AML-193 (cell line): ENCODE data around the gene IL1RAPL1.
"Not testable (repeated sequence)": the region's sequence is repeated elsewhere in the genome, so short reads cannot be mapped to it uniquely, and the experiment has no call there.

Experiments used
- DNase-seq, 2 experiments: peaks; one replicate each; lab custom pipeline; 2025; lab: John Stamatoyannopoulos, UW

Gene IL1RAPL1

DNA sequence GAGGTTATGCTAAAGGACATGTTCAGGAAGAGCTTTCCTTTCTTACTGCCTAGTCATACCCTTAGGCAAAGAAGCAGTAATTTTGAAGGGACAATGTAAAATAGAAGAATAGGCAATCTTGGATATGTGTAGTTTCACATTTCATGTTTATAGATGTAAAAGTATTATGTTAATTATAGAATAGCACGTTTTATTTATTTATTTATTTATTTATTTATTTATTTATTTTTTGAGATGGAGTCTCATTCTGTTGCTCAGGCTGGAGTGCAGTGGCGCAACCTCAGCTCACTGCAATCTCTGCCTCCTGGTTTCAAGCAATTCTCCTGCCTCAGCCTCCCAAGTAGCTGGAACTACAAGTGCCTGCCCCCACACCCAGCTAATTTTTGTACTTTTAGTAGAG, 535.6 kb downstream of the IL1RAPL1 start:
- DNase-seq, result not testable (repeated sequence)

DNA sequence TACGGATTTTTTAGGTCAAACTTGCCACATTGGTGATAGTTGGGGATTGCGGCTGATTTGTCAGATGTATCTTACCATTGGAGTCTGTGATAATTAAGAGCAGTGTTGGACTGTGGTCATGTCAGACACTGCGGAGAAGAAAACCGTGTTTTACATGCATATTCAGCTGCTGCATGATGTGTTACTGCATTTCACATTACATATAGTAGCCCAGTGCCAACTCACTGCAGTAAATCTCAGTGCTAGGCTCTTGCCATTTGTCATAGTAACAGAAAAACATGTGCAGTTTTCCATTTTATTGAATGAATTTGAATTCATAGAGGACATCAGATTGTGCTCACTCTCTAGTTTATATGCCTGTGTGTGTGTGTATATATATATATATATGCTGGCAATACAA, 543.7 kb downstream of the IL1RAPL1 start:
- no peak for DNase-seq

DNA sequence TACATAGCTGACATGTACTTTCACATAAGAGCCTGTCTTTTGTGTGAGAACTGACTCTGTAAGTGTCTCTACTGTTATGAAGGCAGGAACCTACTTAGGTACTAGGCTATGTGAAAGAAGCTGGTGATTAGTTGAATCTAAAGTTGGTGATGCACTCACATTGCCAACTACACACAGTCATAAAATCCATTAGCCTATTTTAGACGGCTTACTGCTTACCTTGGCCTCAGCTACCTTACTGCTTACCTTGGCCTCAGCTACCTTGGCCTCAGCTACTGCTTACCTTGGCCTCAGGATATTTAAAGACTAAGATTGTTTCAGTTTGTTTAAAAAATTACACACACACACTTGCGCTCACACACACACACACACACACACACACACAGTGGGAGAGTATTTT, 549.7 kb downstream of the IL1RAPL1 start:
- no peak for DNase-seq

DNA sequence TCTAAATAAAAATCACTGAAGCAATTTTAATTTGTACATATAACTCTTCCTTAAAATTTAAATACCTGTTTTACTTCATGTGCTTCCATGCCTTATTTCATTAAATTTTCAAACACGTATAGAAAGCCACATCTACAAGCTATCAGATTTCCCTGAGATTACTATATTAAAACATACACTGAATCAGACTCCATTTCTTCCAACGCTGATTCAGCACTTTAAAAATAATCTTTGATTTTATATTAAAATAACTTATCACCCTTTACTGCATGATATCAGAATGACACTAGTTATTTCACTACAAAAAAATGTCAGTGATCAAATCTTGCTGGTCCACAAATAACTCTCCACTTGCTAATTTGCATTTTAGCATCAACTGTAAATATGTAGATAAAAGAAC, 550.8 kb downstream of the IL1RAPL1 start:
- no peak for DNase-seq

DNA sequence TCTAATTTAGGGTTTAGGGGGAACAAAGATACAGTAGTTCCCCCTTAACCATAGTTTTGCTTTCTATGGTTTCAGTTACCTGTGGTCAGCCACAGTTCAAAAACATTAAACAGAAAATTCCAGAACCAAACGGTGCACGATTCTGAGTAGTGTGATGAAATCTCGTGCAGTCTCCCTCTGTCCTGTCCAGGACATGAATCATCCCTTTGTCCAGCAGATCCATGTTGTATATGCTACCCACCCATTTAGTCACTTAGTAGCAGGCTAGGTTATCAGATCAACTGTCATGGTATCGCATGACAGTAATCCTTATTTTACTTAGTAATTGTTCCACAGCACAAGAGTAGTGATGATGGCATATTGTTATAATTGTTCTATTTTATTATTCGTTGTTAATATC, 556.1 kb downstream of the IL1RAPL1 start:
- DNase-seq, result no peak

DNA sequence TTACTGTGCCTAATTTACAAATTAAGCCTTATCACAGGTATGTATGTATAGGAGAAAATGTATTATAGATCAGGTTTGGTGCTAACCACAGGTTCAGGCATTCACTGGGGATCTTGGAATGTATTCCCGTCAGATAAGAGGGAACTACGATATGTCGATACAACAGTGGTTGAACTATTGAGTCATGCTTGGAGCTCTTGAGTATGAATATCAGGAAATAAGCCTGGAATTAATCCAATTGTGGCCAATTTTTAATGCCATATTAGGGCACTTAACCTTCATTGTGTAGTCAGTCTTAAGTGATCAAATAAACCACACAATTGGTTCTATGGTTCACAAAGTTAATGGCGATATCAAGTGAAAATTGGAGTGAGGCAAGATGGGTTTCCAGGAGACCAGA, 556.5 kb downstream of the IL1RAPL1 start:
- DNase-seq, result no peak

DNA sequence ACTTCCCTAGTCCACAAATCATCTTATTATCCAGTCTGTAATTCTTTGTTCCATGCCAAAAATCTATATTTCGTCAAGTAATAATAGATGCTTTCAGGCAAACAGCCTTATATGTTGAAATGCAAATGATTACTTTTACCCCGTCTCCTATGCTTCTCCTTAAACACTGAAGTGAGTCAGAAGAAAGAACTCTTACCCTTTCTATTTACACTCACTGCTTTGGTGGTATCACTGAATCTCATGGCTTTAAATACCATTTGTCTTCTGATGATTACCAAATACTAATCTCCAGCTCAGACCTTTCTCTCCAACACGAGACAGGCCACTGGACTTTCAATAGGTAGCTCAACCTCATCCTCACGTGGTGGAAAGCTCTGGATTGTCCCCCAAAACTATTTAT, 558.1 kb downstream of the IL1RAPL1 start:
- DNase-seq, result no peak

DNA sequence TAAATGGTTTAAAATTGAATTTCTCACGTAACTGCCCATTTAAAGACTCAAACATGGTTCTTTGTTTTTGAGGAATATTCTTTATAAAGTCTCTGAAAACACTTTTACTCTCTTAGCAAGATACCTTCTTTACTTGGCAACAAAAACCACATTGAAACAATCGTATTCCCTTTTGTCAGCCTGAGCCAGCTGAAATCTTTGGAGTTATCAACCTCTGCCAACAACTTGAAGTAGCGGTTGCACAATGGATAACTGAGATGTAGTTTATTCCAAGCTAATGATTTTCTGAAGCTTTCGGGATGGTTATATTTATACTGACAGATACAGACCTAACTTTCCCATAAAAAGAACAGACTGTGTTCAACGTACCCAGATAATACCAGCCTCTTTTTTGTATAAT, 561.3 kb downstream of the IL1RAPL1 start:
- no peak for DNase-seq

DNA sequence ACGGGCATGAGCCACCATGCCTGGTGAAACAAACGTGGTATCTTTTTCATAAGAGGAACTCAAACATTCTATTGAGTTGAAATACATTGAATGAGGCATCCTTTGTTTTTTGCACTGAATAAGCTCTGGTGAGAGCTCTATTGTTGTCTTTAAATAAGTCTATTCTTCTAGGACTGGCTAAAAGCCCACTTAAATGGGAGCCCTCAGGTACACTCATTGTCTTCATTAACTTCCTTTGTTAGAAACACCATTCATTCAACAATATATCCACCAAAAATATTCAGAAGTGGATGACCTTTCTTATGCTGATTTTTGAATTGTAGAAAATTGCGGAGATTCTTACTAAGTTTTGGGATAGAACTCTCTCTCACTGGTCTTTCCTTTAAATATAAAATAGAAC, 568.0 kb downstream of the IL1RAPL1 start:
- DNase-seq, result no peak

DNA sequence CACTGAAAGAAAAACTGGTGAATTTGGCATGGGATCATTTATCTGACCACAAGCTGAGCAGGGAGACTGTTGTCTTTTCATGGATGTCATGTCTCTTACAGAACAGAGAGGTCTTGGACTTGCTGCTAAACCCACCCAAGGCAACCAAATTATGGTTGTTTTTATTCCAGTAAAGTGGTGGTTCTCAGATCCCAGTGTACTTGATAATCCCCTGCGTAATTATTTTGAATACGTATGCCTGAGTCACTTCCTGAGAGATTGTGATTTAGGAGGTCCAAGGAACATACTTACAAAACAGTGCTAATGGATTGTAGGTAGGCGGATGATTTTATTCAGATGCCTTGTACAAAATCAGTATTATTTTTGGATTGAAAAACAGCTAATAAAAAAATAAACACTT, 585.6 kb downstream of the IL1RAPL1 start:
- DNase-seq, result no peak

DNA sequence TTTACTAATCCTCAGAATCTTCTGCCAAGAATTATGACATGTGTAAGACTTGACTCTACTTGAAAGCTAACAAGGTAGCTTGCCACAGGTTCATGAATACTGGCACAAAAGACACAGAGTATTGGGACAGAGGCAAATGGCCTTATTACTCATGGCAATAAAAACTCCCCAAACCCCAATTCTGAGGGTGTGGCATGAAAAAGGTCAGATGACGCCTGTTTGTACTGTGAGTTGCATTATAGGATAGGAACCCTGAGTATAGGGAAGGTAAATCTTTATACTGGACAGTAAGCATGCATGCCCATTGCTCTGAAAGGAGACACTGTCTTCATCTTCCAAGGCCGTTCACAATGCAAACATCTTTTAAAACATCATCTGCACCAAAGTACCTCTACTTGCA, 600.0 kb downstream of the IL1RAPL1 start:
- DNase-seq, result no peak

DNA sequence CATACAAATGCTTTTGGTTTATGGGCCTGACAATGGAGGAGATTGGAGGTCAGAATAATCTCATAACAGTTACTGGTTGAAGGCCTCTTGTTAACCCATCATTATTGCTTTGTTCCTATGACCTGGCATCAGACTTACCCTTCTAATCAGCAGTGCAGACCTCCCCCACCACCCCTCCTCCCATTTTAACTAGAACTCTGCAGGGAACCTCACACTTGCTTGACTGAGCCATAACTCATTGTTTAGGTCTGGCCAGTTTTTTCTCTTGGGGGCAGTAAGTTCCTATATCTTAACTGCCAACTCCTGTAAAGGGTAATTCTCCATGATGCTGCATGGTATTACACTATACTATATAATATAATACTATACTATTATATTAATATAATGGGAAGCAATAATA, 609.3 kb downstream of the IL1RAPL1 start:
- DNase-seq, result no peak

DNA sequence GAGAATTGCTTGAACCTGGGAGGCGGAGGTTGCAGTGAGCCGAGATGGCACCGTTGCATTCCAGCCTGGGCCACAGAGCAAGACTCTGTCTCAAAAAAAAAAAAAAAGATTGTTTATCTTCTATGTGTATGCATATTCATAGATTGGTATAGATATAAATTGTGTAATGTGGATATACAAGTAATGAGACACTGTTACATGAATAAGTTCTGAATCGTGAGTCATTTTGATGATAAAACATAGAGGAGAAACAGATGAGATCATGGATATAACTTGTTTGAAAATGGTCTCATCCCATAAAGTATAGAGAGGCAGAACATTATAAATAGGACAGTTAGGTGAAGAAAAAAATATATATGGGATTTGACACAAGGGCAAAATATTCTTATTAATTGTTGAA, 628.0 kb downstream of the IL1RAPL1 start:
- no peak for DNase-seq

DNA sequence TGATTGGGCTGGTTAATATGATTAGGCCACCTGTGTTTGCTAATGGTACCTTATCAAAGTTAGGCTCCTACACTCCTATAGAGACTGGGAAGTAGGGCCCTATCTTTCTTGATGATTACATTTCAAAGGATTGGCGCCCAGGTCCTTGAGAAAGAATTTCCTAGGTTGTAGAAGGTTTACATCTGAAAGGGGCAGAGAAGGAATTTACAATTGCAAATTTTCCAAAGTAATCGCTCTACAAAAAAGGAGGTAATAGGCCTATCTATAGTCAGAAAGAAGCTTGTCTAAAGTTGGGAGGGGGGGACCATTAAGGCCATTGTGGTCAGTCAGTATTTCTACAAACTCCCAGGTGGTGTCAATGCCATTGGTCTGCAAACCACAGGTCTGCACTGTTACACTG, 638.4 kb downstream of the IL1RAPL1 start:
- no peak for DNase-seq

DNA sequence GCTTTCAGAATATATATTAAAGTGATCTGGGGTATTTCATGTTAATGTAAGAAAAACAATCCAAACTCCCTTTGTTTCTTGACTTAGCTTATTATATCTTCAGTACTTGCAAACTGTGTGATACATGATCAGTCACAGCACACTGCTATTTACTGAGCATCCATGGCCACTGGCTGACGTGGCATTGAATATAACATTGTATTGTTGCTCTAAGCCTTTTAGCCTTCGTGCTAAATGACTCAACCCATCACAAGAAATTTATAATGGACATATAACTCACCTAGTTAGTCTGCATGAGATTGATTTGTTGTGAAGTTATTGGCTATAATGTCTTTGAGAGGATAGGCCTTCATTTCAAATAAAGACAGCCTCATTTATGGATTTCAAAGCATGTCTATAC, 642.6 kb downstream of the IL1RAPL1 start:
- DNase-seq, result no peak

DNA sequence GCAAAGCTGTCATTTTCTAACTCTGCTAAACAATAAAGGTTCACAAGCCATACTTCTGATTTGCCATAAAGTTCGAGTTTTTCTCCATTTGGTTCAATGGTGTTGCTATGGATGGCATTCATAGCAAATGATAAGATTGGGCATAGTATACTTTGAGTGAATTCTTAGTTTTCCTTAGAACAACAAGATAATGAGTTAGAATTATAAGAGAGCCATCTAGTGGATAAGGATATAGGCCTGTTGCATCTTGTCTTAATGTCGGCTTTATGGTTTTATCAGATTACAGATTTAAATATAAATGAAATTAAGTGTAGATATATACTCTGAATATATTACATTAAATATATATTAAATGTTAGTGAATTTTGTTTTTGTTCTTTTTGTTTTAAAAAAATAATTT, 644.6 kb downstream of the IL1RAPL1 start:
- no peak for DNase-seq

DNA sequence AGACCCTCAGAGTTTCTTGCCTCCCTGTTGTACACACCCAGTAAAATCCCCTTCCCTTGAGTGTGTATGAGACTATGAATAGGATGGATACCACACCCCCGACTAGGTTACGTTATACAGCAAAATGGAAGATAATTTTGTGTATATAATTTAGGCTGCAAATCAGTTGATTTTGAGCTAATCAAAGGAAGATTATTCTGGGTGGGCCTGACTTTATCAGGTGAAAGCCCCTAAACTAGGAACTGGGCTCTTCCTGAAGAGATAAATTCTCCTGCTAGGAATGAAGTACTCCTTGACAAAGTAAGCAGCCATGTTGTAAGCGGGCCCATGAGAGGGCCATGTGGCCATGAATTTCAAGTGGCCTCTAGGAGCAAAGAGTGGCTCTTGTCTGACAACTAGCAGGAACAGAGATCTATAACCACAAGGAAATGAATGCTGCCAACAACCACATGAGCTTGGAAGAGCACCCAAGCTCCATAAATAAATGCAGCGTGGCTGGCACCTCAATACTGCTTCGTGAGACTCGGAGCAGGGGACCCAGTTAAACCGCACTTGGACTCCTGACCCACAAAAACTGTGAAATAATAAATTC, 646.4 kb downstream of the IL1RAPL1 start:
- DNase-seq, result no peak

DNA sequence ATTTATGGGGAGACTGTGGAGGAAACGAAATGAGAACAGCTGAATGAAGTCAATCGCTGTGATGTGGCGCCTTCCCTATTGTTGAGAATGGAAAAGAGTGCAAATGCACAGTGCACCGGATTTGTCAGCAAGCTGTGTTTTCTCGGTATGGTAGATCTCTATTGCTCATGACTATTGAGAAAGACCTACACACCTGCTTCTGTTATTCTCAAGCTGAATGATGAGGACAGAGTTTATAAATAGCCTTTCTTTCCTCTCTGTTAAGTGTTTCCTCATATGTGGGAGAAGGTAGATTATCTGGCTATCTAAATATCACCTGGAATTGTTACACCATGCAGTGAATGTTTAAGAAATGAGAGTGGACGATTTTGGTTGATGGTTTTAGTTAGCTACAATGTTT, 650.7 kb downstream of the IL1RAPL1 start:
- DNase-seq, result no peak

DNA sequence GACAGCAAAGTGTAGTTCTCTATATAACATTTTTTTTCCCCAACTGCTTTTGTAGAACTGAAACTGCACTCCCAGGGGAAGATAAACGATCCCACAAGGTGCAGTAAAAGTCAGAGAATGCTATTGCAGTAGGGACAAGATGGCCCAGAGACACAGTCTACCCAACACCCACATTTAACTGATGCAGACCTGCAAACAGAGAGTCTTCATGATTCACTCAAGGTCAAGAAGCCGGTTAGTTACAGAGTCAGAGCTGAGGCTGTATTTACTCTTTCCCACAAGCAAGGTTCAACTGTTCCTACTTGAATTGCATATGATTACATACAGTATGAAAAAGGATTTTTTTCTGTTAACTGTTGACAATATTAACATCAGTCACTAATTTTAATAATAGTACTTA, 654.6 kb downstream of the IL1RAPL1 start:
- no peak for DNase-seq

DNA sequence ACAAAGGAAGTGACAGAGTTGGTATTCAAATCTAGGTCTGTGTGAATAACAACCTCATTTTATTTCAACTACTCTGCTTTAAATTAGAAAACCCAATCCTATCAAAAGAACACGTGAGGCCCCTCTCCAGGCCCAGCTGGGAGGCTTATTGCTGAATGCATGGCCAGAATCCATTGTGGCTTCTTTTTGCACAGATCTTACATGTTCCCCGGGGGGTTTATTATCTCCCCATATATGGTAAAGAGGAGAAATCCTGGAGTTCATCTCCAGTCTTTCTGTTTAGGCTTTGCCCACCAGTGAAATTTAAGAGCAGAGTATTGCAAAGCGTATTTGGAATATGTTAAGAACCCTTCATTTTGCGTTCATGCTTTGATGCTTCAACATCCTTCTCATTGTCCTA, 655.6 kb downstream of the IL1RAPL1 start:
- DNase-seq, result no peak

DNA sequence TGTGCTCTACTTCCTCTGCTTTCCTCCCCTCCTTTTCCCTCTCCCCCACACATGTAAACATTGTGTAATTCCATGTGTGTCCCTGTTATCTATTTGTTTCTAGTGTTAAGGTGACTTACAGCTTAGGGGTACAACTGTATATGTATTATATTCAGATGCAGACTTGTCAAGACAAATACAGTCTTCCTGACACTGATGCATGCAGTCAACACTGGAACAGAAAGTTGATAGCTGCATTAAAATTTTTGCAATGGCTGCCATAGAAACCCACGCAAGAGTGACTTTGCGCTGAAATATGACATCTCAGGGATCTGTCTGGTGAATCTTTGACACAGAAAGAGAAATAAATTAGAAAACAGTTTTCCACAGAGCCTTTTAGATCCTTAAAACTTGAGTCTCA, 656.7 kb downstream of the IL1RAPL1 start:
- DNase-seq, result no peak

DNA sequence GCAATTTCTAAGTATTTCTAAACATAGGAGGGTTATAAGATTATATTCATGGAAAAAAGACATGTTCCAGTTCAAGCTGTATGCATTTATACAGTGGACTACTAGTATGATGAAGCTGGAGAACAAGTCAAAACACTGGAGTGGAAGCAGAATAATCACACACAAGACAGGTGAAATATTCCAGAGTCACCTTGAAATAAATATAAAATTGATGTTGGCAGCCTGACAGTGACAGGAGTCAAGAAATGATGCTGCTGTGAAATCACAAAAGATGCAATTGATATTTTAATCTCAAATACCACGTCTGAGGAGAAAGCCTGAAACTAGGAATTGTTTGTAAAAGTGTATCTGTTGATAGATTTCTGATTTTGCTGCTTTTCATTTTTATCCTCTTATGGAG, 667.3 kb downstream of the IL1RAPL1 start:
- no peak for DNase-seq

DNA sequence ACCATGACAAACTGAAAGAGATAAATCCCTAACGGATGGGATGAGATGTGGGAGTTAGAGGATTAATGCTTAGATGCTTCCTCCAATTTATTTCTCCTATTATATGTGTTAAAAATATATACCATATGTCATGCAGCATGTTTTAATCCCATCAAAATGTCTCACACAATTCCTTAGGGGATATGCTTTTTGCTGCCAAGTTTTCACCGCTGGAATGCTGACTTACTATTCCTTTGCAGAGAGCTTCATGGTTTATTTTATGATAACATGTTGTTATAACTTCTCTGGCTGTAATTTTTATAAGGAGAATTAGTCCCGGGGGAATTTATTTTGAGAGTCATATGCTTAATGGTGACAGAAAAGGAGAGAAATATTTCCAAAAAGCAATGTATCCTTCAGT, 670.3 kb downstream of the IL1RAPL1 start:
- no peak for DNase-seq

DNA sequence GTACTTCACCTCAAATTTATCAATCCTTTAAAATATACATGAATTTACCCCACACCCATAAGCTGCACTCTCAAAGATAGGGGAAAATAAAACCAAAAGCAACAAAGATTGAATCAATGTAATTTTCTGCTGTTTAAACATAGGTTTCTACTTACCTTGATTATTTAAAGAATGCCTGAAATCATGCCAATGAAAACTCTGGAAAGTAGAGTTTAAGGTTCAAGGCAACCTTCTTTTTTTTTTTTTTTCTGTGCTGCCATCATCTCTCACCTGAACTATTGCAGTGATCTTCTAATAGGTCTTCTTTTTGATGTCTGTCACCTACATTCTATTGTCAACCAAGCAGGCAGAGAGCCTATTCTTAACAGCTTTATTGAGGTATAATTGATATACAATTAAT, 682.1 kb downstream of the IL1RAPL1 start:
- DNase-seq, result no peak

DNA sequence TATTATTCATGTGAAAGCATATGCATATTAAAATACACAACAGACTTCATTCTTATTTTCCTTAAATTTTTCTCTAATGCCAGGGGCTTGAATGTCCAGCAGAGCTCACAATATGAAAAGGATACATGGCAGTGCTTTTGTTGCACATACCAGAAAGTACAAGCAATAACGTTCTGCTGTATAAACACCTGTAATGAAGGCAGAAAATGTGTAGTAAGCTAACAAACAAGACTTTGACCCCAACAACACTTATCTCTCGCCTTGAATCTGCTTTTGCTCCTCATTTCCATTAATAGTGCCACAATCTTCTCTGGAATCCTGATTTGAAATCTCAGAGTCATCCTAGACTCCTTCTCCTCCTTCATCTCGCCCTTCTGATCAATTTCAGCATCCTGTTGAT, 687.3 kb downstream of the IL1RAPL1 start:
- DNase-seq, result no peak
